LNCaP clone FGC (cell line): ENCODE results near the gene SYNM.

ENCODE experiments used
- DNase-seq: peaks from one replicate; pipeline ENCODE4 v3.0.0-alpha.2; 2011; ENCODE audit warnings: low read depth
- H3K4me3 ChIP-seq: 2 replicates; pipeline ENCODE4 v1.5.1; 2011; ENCODE audit warnings: mild to moderate bottlenecking, low read depth, low read length, control low read depth
- CTCF ChIP-seq: IDR thresholded peaks from 2 replicates; pipeline ENCODE4 v1.5.1; 2012; ENCODE audit warnings: mild to moderate bottlenecking; ENCODE audit not compliant: control insufficient read depth, insufficient read depth; ENCODE audit errors: extremely low read depth

Gene SYNM

GRCh38 chr15:99143655-99144610 lies 39.1 kb downstream of the SYNM start:
- no peak overlapping the region for H3K4me3 ChIP-seq
- TF ChIP-seq CTCF = no peak
- DNase-seq = no peak

- no peak for TF ChIP-seq CTCF
- H3K4me3 ChIP-seq = no peak overlapping the region
- no peak for DNase-seq
Observed at GRCh38 chr15:99145005-99145404, 40.1 kb downstream of the SYNM start.

GRCh38 chr15:99145778-99146177 lies 40.9 kb downstream of the SYNM start:
- no peak overlapping the region for H3K4me3 ChIP-seq
- DNase-seq = no peak
- no peak for TF ChIP-seq CTCF

GRCh38 chr15:99146661-99147060 lies 41.8 kb downstream of the SYNM start:
- no peak for DNase-seq
- no peak overlapping the region for H3K4me3 ChIP-seq
- TF ChIP-seq CTCF = no peak

- no peak for TF ChIP-seq CTCF
- no peak for DNase-seq
- H3K4me3 ChIP-seq = no peak overlapping the region
Observed at GRCh38 chr15:99148851-99149276, 44.0 kb downstream of the SYNM start.

- DNase-seq = no peak
- no peak for TF ChIP-seq CTCF
- H3K4me3 ChIP-seq = no peak overlapping the region
Observed at GRCh38 chr15:99149366-99149765, 44.5 kb downstream of the SYNM start.

GRCh38 chr15:99151156-99151555 lies 46.3 kb downstream of the SYNM start:
- no peak overlapping the region for H3K4me3 ChIP-seq
- no peak for DNase-seq
- no peak for TF ChIP-seq CTCF
